NCI-H128 (cell line): ENCODE data around the gene TMIE.

ENCODE experiments used
- DNase-seq: peaks from one replicate; lab custom pipeline; 2025; ENCODE audit not compliant: unreplicated experiment; lab: John Stamatoyannopoulos, UW

The TMIE gene

DNA sequence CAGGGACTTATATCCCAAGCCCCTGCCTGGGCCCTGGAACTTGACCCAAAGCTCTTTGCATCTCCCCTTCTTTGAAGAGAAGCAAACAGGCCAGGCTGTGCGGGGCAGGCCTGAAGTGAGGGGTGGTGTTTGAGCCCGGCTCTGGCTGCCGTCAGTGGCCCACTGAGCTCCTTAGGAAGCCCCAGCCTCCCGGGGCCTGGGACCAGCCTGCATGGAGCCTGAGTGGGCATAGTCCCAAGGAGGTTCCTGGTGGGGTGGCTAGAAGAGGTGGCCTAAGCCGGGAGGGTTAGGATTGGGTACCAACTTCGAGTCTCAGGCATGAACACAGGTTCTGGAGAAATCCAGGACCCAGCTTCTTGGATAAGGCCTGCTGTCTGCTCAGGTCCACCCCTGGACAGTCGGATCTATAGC lies 6.4 kb downstream of the TMIE start:
- DNase-seq, result no peak

- no peak for DNase-seq
These were observed 7.4 kb downstream of the TMIE start for GRCh38 chr3:46708401-46709156.

- no peak for DNase-seq
These were observed 8.0 kb downstream of the TMIE start for GRCh38 chr3:46709157-46709654.

GRCh38 chr3:46709721-46710120 lies 8.5 kb downstream of the TMIE start:
- no peak for DNase-seq

DNA sequence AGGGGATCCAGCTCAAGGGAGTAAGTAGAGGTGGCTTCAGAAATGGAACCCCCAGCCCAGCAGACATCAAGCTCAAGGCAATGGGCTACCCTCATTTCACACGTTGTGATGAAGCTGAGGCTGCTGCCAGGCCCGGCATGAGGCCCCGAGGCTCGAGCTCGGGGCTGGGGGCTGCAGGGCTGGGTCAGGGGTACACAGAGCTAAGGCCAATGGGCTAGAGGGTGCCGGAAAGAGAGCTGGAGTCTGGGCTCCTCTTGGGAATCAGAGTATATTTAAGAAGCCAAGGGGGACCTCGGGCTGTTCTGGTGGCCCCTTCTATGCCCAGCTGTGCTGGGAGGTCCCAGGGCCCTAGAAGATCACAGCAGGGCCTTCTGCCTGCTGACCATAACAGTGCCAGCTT lies 9.0 kb downstream of the TMIE start:
- DNase-seq, result no peak

DNA sequence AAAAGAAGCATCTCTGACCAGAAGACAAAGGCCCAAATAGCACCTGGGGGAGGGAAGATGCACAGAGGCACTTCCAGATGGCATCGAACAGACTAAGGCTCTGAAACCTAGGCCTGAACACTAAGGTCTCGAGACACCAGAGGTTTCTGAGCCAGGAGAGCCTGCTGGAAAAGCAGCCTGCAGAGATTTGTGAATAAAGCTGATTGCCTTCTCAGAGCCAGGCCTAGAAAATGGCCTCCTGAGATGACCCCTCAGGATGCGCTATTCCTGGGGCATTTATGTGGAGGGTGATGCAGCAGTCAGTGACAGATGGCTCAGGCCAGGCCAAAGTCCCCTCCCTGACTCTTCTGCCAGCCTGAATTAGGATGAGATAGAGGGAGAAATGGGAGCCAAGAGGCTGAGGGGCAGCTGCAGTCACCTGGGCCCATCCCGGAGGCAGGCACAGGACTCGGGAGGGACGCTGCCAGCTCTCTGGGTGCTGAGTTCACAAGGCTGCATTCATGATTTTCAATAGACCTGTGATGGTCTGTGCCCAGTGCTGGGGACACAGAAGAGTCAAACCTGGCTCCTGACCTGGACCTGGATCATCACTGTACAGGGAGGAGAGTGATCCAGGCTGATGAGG lies 9.6 kb downstream of the TMIE start:
- no peak for DNase-seq

DNA sequence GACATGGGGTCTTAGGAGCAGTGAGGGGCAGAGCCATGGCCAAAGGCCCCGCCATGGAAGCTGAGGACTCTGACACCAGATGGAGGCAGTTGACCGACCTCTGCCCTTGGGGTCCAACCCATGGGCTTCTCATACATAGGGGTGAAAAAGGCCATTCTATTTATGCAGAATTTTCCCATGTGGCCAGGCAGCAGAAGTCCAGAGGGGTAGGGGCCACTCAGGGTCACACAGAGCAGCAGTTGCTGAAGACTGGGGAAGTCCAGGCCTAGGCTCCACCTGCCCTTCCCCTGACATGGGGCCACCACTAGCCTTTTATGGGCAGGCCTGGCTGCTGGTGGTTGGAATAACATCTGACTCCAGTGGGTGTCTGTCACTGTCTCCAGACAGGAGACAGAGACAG lies 10.1 kb downstream of the TMIE start:
- DNase-seq, result no peak

- DNase-seq, result no peak
These were observed 10.6 kb downstream of the TMIE start for GRCh38 chr3:46711760-46712159.

DNA sequence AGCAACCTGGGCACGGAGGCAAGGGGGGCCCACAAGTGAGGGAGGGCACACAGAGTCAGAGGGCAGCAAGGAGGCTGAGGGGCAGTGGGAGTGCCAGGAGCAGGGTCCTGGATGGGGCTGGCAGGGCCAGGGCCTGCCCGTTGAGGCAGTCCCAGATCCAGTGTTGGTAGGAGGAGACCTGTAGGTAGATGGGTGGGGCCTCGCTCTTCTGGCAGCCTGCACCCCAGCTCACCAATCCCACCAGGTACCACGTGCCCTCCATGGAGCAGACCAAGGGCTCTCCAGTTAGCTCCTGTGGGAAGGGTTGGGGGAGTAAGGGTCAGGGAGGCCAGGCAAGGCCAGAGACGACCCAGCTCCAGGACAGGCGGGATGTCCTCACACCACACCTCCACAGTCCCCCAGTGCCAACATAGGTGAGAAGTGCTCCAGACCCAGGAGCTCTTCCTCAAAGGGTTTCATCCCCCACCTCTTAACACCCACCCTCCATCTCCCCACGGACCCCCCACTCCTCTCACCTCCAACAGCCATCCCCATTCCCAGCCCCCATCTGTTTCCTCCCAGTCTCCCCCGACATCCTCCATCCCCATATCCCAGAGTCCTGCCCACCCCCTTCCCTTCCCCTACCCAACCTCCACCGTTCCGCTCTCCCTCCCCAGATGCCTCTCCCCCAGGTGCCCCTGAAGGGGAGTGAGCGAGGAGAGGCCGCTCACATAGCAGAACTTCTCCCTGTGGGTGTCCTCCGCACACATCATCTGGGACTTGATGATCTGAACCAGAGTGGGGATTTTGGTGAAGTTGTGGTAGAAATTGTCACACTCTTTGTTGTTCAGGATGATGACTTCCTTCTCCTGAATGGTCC lies 11.2 kb downstream of the TMIE start:
- no peak for DNase-seq

GRCh38 chr3:46713050-46713897 lies 12.1 kb downstream of the TMIE start:
- no peak for DNase-seq

DNA sequence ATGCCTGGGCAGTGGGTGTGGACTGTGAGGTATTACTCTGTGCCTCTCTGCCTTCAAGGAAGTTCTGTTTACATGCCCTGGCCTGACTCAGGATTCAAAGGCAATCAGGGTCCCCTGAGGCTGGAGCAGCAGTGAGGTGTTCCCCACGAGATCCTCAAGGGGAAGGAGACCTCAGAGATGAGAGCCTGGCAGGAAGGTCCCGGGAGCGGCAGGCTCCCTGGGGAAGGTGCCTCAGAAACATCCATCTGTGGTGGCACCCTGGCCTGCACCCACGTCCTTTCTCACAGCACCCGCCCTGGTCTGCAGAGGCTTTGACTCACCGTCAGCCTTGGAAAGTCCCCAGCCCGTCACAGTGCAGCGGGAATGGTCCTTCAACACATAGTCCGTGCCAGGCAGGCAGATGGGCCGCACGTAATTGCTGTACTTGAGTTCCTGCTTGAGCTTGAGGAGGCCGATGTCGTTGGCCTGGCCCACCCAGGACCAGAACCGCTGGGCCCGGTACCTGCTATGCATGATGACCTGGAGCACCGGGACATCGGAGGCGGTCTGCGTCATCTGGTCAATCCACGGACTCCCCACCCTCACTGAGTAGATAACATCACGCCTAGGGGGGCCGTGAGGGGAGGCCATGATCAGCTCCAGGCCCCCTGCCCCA lies 12.8 kb downstream of the TMIE start:
- DNase-seq, result no peak

GRCh38 chr3:46714728-46715506 lies 13.7 kb downstream of the TMIE start:
- DNase-seq, result no peak

GRCh38 chr3:46715507-46716175 lies 14.4 kb downstream of the TMIE start:
- no peak for DNase-seq

GRCh38 chr3:46716461-46717441 lies 15.6 kb downstream of the TMIE start:
- DNase-seq, result no peak

- no peak for DNase-seq
These were observed 16.4 kb downstream of the TMIE start, which contains the start of gene PRSS50 for GRCh38 chr3:46717447-46718231. Gene PRSS50, minus strand, starts transcription at chr3:46717869. Its CDS starts 45 bp downstream, at chr3:46717824.

DNA sequence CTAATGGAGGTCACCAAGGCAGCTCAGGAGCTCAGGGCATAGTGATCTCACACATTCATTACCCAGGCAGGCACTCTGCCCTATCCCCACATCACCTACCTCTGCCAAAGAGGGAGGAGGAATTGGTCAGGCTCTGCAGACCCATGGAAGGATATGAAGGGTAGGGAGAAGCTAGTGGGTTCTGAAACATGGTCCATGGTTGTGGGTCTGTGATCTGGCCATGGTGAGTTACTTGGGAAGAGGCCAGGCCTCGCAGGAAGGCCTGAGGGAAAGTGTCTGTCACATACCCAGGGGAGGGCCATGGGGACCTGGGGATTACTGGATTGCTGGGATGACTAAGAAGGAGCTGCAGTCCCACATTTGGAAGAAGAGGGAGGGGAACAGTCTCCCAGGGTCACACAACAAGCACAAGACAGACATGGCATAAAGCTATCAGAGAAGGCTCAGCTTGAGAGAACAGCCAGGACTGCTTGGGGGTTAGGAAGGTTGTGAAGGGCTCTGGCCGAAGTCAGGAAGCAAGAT lies 17.9 kb downstream of the TMIE start:
- DNase-seq, result no peak
